ENCODE data around the gene CYP1A1.

CYP1A1 gene

DNA sequence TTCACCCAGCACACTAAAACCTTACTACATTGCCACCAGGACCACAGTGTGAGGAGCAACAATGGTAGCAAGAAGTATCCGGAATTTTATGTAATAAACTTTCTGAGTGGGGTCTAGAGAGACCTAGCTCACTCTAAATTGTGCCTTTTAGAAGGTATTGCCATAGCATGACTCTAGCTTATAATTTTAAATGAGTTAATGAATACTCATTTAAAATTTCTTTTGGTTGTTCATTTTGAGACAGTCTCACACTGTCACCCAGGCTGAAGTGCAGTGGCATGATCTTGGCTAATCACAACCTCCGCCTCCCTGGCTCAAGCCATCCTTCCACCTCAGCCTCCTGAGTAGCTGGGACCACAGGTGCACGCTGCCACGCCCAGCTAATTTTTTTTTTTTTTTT lies 55.7 kb downstream of the CYP1A1 start:
- Histone ChIP-seq H3K27ac (ENCODE audit: low read depth, low read length, poor library complexity, severe bottlenecking) (no peak overlapping the region), H3F3A (ENCODE audit: insufficient read depth, low read length) (no peaks in the 10 kb centered on the region), H3K4me2 (ENCODE audit: low read length) (no peak overlapping the region), H2AFZ (ENCODE audit: low read length) (no peak overlapping the region), H3K27me3 (ENCODE audit: insufficient read depth, low read length) (no peaks in the 10 kb centered on the region), H3K4me3 (ENCODE audit: low read depth, low read length, poor library complexity, severe bottlenecking) (no peak overlapping the region), H4K20me1 (ENCODE audit: insufficient read depth, low read length) (no peaks in the 10 kb centered on the region), H3K4me1 (ENCODE audit: insufficient read depth, low read length, severe bottlenecking) (peaks cover 3% of the 10 kb centered on the region), H3K79me2 (ENCODE audit: insufficient read depth, low read length) (no peaks in the 10 kb centered on the region), H3K36me3 (ENCODE audit: insufficient read depth, low read length) (peaks cover 41% of the 10 kb centered on the region), H3K9me3 (ENCODE audit: low read length) (no peaks in the 10 kb centered on the region), H3K9ac (ENCODE audit: low read length) (no peak overlapping the region), H3K9me2 (ENCODE audit: low read depth, low read length) (no peaks in the 10 kb centered on the region)
- TF ChIP-seq EZH2 (IDR thresholded peaks at IDR 0.05; ENCODE audit: borderline replicate concordance, low read length) = no peak

Measured in OCI-LY1 (cell line).